MCF 10A (cell line): ENCODE measurements around the gene TBX3. TPM values are rescaled to one million over a fixed set of nuclear protein-coding genes. Genes with fewer than 3 reads are reported as not detected.

Source experiments
- BruUV-seq: library from RNA; stranded (reverse); fragments of 400-500 nt; replicated peaks from 2 replicates; lab custom pipeline; 2021; lab: Mats Ljungman, UMichigan
- CTCF ChIA-PET: fragments of 300-600 bp; sonication (Branson Sonifier 250); formaldehyde crosslinking; extraction: SDS; loops from one replicate; lab custom pipeline; 2021; ENCODE audit warnings: antibody characterized with exemption, inconsistent platforms; lab: Yijun Ruan, JAX
- POLR2A ChIA-PET: fragments of 300-600, 350-650 bp; sonication (Branson Sonifier 250); formaldehyde crosslinking; extraction: SDS; loops from one replicate; lab custom pipeline; 2020; ENCODE audit warnings: antibody characterized with exemption, inconsistent platforms; lab: Yijun Ruan, JAX
- DNase-seq: peaks from one replicate; pipeline ENCODE4 v3.0.0-alpha.2; 2018; ENCODE audit not compliant: unreplicated experiment
- H3K27ac Mint-ChIP-seq: one replicate; pipeline ENCODE4 v1.8.0; 2022; ENCODE audit warnings: mild to moderate bottlenecking, low read depth, mixed read lengths; ENCODE audit not compliant: unreplicated experiment
- H3K27me3 Mint-ChIP-seq: one replicate; pipeline ENCODE4 v1.8.0; 2022; ENCODE audit warnings: mixed read lengths; ENCODE audit not compliant: insufficient read depth, unreplicated experiment
- H3K36me3 Mint-ChIP-seq: one replicate; pipeline ENCODE4 v1.8.0; 2022; ENCODE audit warnings: mild to moderate bottlenecking, moderate library complexity, mixed read lengths; ENCODE audit not compliant: insufficient read depth, unreplicated experiment
- H3K4me1 Mint-ChIP-seq: one replicate; pipeline ENCODE4 v1.8.0; 2022; ENCODE audit warnings: mixed read lengths; ENCODE audit not compliant: insufficient read depth, unreplicated experiment
- H3K4me3 Mint-ChIP-seq: one replicate; pipeline ENCODE4 v1.8.0; 2022; ENCODE audit warnings: mild to moderate bottlenecking, moderate library complexity, mixed read lengths; ENCODE audit not compliant: unreplicated experiment
- H3K9me3 Mint-ChIP-seq: one replicate; pipeline ENCODE4 v1.8.0; 2022; ENCODE audit warnings: mixed read lengths; ENCODE audit not compliant: unreplicated experiment
- intact Hi-C: fragments of 100-400 bp; cut with micrococcal nuclease; formaldehyde crosslinking; loops from 2 replicates; pipeline ENCODE4 v1.14.1; 2022
- total RNA-seq: library from RNA; stranded (reverse); gene quantifications from 2 replicates; pipeline ENCODE4 v1.2.3, GENCODE V29; 2022
- TF ChIP-seq, protein P1 (sequence below): fragments of 200-600 bp; IDR thresholded peaks from one replicate; pipeline ENCODE4 v1.8.0; 2022; ENCODE audit warnings: antibody characterized with exemption, mild to moderate bottlenecking; ENCODE audit not compliant: unreplicated experiment

TBX3 gene
- total RNA-seq, 1 experiment from 2014 or later, result 6.6 TPM

- H3K36me3 Mint-ChIP-seq, result no peaks in the 10 kb centered on the region
- H3K4me3 Mint-ChIP-seq, result no peak overlapping the region
- POLR2A ChIA-PET, result interaction anchor here (0.9 kb wide), 1 partner anchor 70 kb away, joined by 3 read pairs; no protein-coding TSS in a partner anchor
- no peak for DNase-seq
- intact Hi-C loops, result loop anchor here (10.0 kb wide), 1 partner anchor 405 kb away; no protein-coding TSS in a partner anchor
- TF ChIP-seq, protein P1, sequence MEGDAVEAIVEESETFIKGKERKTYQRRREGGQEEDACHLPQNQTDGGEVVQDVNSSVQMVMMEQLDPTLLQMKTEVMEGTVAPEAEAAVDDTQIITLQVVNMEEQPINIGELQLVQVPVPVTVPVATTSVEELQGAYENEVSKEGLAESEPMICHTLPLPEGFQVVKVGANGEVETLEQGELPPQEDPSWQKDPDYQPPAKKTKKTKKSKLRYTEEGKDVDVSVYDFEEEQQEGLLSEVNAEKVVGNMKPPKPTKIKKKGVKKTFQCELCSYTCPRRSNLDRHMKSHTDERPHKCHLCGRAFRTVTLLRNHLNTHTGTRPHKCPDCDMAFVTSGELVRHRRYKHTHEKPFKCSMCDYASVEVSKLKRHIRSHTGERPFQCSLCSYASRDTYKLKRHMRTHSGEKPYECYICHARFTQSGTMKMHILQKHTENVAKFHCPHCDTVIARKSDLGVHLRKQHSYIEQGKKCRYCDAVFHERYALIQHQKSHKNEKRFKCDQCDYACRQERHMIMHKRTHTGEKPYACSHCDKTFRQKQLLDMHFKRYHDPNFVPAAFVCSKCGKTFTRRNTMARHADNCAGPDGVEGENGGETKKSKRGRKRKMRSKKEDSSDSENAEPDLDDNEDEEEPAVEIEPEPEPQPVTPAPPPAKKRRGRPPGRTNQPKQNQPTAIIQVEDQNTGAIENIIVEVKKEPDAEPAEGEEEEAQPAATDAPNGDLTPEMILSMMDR, result no peak
- no peaks in the 10 kb centered on the region for H3K9me3 Mint-ChIP-seq
- H3K27ac Mint-ChIP-seq, result no peak overlapping the region
- peaks cover 48% of the 10 kb centered on the region for H3K27me3 Mint-ChIP-seq
- CTCF ChIA-PET, result interaction anchor here (0.6 kb wide), 1 partner anchor 27 kb away, joined by 5 read pairs; no protein-coding TSS in a partner anchor
- no TSS peak for BruUV-seq
- H3K4me1 Mint-ChIP-seq, result peaks cover 6% of the 10 kb centered on the region
These were observed 5.4 kb upstream of the TBX3 start for GRCh38 chr12:114689075-114689994.

- TF ChIP-seq, protein P1, result no peak
- H3K27ac Mint-ChIP-seq, result no peak overlapping the region
- H3K36me3 Mint-ChIP-seq, result peaks cover 6% of the 10 kb centered on the region
- ChIA-PET CTCF (interaction anchor here (0.6 kb wide), 1 partner anchor 897 kb away, joined by 3 read pairs; no protein-coding TSS in a partner anchor), POLR2A (interaction anchor here (0.9 kb wide), 1 partner anchor 71 kb away, joined by 3 read pairs; no protein-coding TSS in a partner anchor)
- peaks cover 38% of the 10 kb centered on the region for H3K27me3 Mint-ChIP-seq
- peaks cover 6% of the 10 kb centered on the region for H3K4me1 Mint-ChIP-seq
- intact Hi-C loops, result loop anchor here (10.0 kb wide), 1 partner anchor 406 kb away; no protein-coding TSS in a partner anchor
- no peaks in the 10 kb centered on the region for H3K9me3 Mint-ChIP-seq
- BruUV-seq, result no TSS peak
- H3K4me3 Mint-ChIP-seq, result no peak overlapping the region
- no peak for DNase-seq
These were observed 4.4 kb upstream of the TBX3 start for GRCh38 chr12:114688256-114688845.

GRCh38 chr12:114687802-114688201 lies 3.8 kb upstream of the TBX3 start:
- CTCF ChIA-PET, result interaction anchor here (0.5 to 0.6 kb wide), 2 partner anchors 11 to 897 kb away, joined by 3 read pairs; no protein-coding TSS in a partner anchor

More at GRCh38 chr12:114687802-114688201, 3.8 kb upstream of the TBX3 start:
- BruUV-seq, result no TSS peak
- peaks cover 6% of the 10 kb centered on the region for H3K4me1 Mint-ChIP-seq
- no peak overlapping the region for H3K27ac Mint-ChIP-seq
- H3K4me3 Mint-ChIP-seq, result no peak overlapping the region
- H3K36me3 Mint-ChIP-seq, result peaks cover 6% of the 10 kb centered on the region
- no peaks in the 10 kb centered on the region for H3K9me3 Mint-ChIP-seq
- H3K27me3 Mint-ChIP-seq, result peaks cover 33% of the 10 kb centered on the region
- intact Hi-C loops, result loop anchor here (10.0 kb wide), 1 partner anchor 407 kb away; no protein-coding TSS in a partner anchor
- POLR2A ChIA-PET, result interaction anchor here (1.0 kb wide), 1 partner anchor 245 kb away, joined by 3 read pairs; no protein-coding TSS in a partner anchor
- DNase-seq, result no peak
- TF ChIP-seq, protein P1, result no peak
